SU-DHL-6 (cell line): Measurements from ENCODE around the gene ZC4H2.
"Not testable (repeated sequence)": the region's sequence is repeated elsewhere in the genome, so short reads cannot be mapped to it uniquely, and the experiment has no call there.

Source experiments
- H2AFZ ChIP-seq: fragments of 200-600 bp; sonication (generic); 2 replicates; pipeline ENCODE4 v1.6.1; 2014; ENCODE audit warnings: low read depth, mild to moderate bottlenecking, moderate library complexity, mixed read lengths, antibody characterized with exemption, low read length; ENCODE audit not compliant: severe bottlenecking
- H3F3A ChIP-seq: fragments of 200-600 bp; shearing (Covaris generic); 2 replicates; pipeline ENCODE4 v1.6.0; 2016; ENCODE audit warnings: antibody characterized with exemption, mild to moderate bottlenecking; ENCODE audit not compliant: insufficient read depth
- H3K27ac ChIP-seq: fragments of 200-600 bp; sonication (generic); 2 replicates; pipeline ENCODE4 v1.5.1; 2016; ENCODE audit warnings: low read depth, mild to moderate bottlenecking, low read length, moderate library complexity, mixed read lengths
- H3K27me3 ChIP-seq: fragments of 200-600 bp; sonication (generic), shearing (Covaris generic); 2 replicates; pipeline ENCODE4 v1.6.0; 2014; ENCODE audit warnings: mild to moderate bottlenecking, low read length
- H3K36me3 ChIP-seq: fragments of 200-600 bp; sonication (generic); 2 replicates; pipeline ENCODE4 v1.6.1; 2014; ENCODE audit warnings: mild to moderate bottlenecking, low read length, mixed read lengths
- H3K4me2 ChIP-seq: fragments of 300-600, 200-600 bp; shearing (Covaris generic), sonication (generic); 2 replicates; pipeline ENCODE4 v1.6.0; 2014; ENCODE audit warnings: low read length, low read depth, mild to moderate bottlenecking; ENCODE audit not compliant: poor library complexity, severe bottlenecking
- H3K4me3 ChIP-seq: fragments of 200-600 bp; sonication (generic); 2 replicates; pipeline ENCODE4 v1.5.1; 2014; ENCODE audit warnings: antibody characterized with exemption, low read length, mild to moderate bottlenecking, mixed read lengths; ENCODE audit not compliant: insufficient read depth, poor library complexity, severe bottlenecking
- H3K79me2 ChIP-seq: fragments of 200-600 bp; sonication (generic); 2 replicates; pipeline ENCODE4 v1.6.1; 2014; ENCODE audit warnings: mild to moderate bottlenecking, low read length, moderate library complexity; ENCODE audit not compliant: insufficient read depth
- H3K9ac ChIP-seq: fragments of 200-600 bp; sonication (generic); 2 replicates; pipeline ENCODE4 v1.7.0; 2014; ENCODE audit warnings: mild to moderate bottlenecking, low read length
- H3K9me2 ChIP-seq: fragments of 200-600 bp; sonication (generic); replicated peaks from 2 replicates; pipeline ENCODE4 v1.6.1; 2014; ENCODE audit warnings: low read length; ENCODE audit not compliant: insufficient read depth
- H3K9me3 ChIP-seq: fragments of 200-600 bp; sonication (generic); 2 replicates; pipeline ENCODE4 v1.6.1; 2014; ENCODE audit warnings: low read length, mixed read lengths; ENCODE audit not compliant: insufficient read depth
- H4K20me1 ChIP-seq: fragments of 200-600 bp; sonication (generic); 2 replicates; pipeline ENCODE4 v1.6.1; 2014; ENCODE audit warnings: low read depth, mild to moderate bottlenecking, antibody characterized with exemption, low read length, moderate library complexity, mixed read lengths
- EZH2phosphoT487 ChIP-seq: fragments of 200-600 bp; sonication (generic), shearing (Covaris generic); conservative IDR thresholded peaks from 2 replicates; pipeline ENCODE4 v1.6.1; 2018; ENCODE audit warnings: mild to moderate bottlenecking, antibody characterized with exemption, low read length, moderate library complexity, mixed read lengths
- TF ChIP-seq, protein P1 (sequence below): fragments of 200-600 bp; sonication (generic); IDR thresholded peaks from one replicate; pipeline ENCODE4 v1.5.1; 2017; ENCODE audit warnings: antibody characterized with exemption, mild to moderate bottlenecking, low read length, moderate library complexity; ENCODE audit not compliant: insufficient read depth, poor library complexity, severe bottlenecking

Gene ZC4H2

DNA sequence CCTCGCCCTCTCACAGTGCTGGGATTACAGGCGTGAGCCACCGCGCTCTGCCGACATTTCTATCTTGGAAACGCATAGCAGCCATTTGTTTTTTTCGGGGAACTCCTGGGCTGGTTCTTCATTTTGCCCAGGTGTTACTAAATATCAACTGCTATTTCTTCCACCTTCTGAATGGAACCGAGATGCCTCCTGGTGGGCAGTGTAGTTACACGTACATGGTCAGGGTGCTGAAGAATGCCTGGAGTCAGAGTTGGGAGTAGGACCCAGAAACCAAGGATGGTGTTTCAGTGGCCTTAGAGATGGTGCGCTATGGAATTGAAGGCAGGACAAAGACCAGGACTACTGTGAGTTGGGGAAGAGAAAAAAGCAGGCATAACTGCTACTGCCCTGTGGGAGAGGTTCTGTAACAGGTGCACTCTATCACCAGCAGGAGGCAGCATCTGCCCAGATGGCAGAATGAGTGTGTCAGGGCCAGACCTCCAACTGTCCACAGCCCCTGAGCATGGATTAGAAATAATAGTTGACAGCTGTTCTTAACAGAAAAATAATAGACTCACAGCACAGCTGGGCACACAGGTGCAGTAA lies 81.7 kb downstream of the ZC4H2 start:
- Histone ChIP-seq H2AFZ (no peak overlapping the region), H3K27ac (no peak overlapping the region), H4K20me1 (no peaks in the 10 kb centered on the region), H3F3A (no peaks in the 10 kb centered on the region), H3K79me2 (no peaks in the 10 kb centered on the region), H3K27me3 (no peaks in the 10 kb centered on the region), H3K4me3 (no peak overlapping the region), H3K9me2 (no peaks in the 10 kb centered on the region), H3K4me2 (no peak overlapping the region), H3K9ac (no peak overlapping the region), H3K36me3 (no peaks in the 10 kb centered on the region), H3K9me3 (no peaks in the 10 kb centered on the region)
- no peak for TF ChIP-seq EZH2phosphoT487
- TF ChIP-seq, protein P1, sequence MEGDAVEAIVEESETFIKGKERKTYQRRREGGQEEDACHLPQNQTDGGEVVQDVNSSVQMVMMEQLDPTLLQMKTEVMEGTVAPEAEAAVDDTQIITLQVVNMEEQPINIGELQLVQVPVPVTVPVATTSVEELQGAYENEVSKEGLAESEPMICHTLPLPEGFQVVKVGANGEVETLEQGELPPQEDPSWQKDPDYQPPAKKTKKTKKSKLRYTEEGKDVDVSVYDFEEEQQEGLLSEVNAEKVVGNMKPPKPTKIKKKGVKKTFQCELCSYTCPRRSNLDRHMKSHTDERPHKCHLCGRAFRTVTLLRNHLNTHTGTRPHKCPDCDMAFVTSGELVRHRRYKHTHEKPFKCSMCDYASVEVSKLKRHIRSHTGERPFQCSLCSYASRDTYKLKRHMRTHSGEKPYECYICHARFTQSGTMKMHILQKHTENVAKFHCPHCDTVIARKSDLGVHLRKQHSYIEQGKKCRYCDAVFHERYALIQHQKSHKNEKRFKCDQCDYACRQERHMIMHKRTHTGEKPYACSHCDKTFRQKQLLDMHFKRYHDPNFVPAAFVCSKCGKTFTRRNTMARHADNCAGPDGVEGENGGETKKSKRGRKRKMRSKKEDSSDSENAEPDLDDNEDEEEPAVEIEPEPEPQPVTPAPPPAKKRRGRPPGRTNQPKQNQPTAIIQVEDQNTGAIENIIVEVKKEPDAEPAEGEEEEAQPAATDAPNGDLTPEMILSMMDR, result peak; percentile 86

DNA sequence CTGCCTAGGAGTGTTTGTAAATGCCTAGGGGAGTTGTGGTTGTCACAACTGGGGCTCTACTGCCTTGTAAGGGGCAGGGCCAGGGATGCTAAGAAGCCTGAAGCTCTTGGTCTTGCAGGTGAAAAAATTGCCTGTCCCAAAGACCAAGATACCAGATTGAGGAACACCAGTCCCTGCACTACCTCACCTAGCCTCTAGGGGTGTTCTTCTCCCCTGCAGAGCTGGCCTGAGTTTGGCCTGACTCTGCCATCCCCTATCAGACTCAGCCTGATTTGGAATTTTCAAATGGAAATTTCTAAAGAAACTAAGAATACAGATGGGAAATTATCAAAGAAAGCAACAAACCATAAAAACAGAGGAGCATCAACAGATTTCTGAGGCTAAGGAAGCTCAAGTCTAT lies 90.4 kb downstream of the ZC4H2 start:
- no peaks in the 10 kb centered on the region for H3K9me2 ChIP-seq
- H3K9me3 ChIP-seq, result no peaks in the 10 kb centered on the region
- H3K79me2 ChIP-seq, result no peaks in the 10 kb centered on the region
- H3K9ac ChIP-seq, result no peak overlapping the region
- no peak overlapping the region for H3K27ac ChIP-seq
- no peak overlapping the region for H3K4me3 ChIP-seq
- no peak overlapping the region for H2AFZ ChIP-seq
- H4K20me1 ChIP-seq, result no peaks in the 10 kb centered on the region
- no peaks in the 10 kb centered on the region for H3F3A ChIP-seq
- no peaks in the 10 kb centered on the region for H3K36me3 ChIP-seq
- no peaks in the 10 kb centered on the region for H3K27me3 ChIP-seq
- H3K4me2 ChIP-seq, result no peak overlapping the region
- TF ChIP-seq EZH2phosphoT487, result no peak
- TF ChIP-seq, protein P1, result peak; percentile 10

DNA sequence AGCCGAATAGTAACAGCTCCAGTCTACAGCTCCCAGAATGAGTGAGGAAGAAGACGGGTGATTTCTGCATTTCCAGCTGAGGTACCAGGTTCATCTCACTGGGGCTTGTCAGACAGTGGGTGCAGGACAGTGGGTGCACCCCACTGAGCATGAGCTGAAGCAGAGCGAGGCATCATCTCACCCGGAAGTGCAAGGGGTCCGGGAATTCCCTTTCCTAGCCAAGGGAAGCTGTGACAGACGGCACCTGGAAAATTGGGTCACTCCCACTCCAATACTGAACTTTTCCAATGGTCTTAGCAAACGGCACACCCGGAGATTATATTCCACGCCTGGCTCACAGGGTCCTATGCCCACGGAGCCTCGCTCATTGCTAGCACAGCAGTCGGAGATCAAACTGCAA lies 97.5 kb downstream of the ZC4H2 start:
- H3K9ac ChIP-seq, H3K4me2 ChIP-seq, H2AFZ ChIP-seq, H3K9me3 ChIP-seq, H3K4me3 ChIP-seq, H3F3A ChIP-seq, H3K27me3 ChIP-seq, H3K36me3 ChIP-seq, H3K27ac ChIP-seq, H4K20me1 ChIP-seq, H3K9me2 ChIP-seq, H3K79me2 ChIP-seq: not testable (repeated sequence)

DNA sequence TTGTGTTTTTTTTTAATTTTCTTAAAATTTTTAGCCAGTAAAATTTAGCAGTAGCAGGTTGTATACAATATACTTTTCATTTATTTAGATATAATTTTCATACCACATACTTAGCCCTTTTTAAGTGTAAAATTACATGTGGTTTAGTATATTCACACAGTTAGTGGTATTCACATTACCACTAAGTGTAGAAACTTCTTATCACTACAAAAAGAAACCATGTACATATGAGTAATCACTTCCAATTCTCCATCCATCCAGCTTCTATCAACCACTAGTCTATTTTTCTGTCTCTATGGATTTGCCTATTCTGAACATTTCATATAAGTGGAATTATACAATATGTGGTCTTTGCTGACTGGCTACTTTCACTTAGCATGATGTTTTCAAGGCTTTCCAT lies 109.0 kb downstream of the ZC4H2 start:
- no peaks in the 10 kb centered on the region for H4K20me1 ChIP-seq
- H2AFZ ChIP-seq, result no peak overlapping the region
- H3K79me2 ChIP-seq, result no peaks in the 10 kb centered on the region
- H3K4me2 ChIP-seq, result no peak overlapping the region
- no peaks in the 10 kb centered on the region for H3F3A ChIP-seq
- H3K9ac ChIP-seq, result no peak overlapping the region
- TF ChIP-seq, protein P1, result no peak
- no peak for TF ChIP-seq EZH2phosphoT487
- H3K36me3 ChIP-seq, result no peaks in the 10 kb centered on the region
- H3K9me2 ChIP-seq, result no peaks in the 10 kb centered on the region
- no peaks in the 10 kb centered on the region for H3K27me3 ChIP-seq
- H3K9me3 ChIP-seq, result no peaks in the 10 kb centered on the region
- no peak overlapping the region for H3K4me3 ChIP-seq
- H3K27ac ChIP-seq, result no peak overlapping the region
